GM19035 (cell line): Measurements from ENCODE around the gene TPT1.
A peak's percentile ranks its signal among the peaks of the same experiment; 100 is the strongest.
"Not testable (repeated sequence)": the region's sequence is repeated elsewhere in the genome, so short reads cannot be mapped to it uniquely, and the experiment has no call there.

Source experiments
- ATAC-seq: cut with Tn5 transposase; IDR thresholded peaks from one replicate; pipeline ENCODE4 v1.9.1; 2021; ENCODE audit not compliant: unreplicated experiment

The TPT1 gene

GRCh38 chr13:45368005-45368404 lies 27.0 kb upstream of the TPT1 start:
- no peak for ATAC-seq

DNA sequence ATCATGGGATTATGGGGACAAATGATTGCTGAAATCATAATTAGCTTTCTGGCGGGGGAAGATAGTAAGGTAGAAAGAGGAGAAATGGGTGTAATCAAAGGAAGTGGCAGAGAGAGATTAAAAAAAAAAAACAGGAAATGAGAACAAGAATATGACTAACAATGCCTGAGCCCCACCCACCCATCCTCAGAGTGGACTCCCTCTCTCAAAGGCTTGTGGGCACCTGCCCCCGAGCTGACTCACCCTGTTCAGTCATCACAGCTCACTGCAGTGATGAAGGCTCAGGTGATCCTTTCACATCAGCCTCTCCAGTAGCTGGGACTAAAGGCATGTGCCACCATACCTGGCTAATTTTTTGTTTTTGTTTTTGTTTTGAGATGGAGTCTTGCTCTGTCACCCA lies 26.4 kb upstream of the TPT1 start:
- ATAC-seq = peak; percentile 91

- ATAC-seq = no peak
Observed at GRCh38 chr13:45365558-45365885, 24.5 kb upstream of the TPT1 start.

DNA sequence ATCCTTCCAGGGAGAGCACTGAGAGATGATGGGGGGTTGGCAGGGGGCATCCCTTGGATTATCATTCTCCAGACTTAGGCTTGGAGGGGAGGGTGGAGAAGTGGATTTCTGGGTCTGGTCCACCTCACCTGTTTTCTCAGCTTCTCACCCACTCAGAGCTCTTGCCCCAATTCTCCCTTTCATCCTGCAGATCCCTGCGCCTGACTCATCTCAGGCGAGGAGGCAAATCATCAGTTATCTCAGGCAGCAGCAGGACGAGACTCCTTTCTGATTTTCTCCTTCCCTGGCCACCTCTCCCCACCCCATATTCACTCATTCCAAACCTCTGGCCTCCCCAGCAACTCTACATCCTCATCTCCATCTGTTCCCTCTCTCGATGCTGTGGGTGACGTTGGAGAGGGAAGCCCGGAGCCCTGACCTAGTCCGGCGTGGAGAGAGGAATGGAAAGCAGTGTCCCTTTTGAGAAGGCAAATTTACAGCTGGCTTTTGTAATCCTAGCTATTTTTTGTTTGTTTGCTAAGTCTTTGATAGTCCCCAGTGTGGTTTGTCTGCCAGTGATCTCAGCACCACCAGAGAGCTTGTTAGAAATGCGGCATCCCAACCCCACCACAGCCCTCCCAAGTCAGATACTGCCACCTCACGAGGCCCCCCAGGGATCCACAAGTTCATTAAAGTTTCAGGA lies 24.0 kb upstream of the TPT1 start:
- ATAC-seq = no peak

GRCh38 chr13:45362939-45363338 lies 22.0 kb upstream of the TPT1 start:
- ATAC-seq = no peak

- ATAC-seq = no peak
Observed at GRCh38 chr13:45361596-45362206, 20.7 kb upstream of the TPT1 start.

DNA sequence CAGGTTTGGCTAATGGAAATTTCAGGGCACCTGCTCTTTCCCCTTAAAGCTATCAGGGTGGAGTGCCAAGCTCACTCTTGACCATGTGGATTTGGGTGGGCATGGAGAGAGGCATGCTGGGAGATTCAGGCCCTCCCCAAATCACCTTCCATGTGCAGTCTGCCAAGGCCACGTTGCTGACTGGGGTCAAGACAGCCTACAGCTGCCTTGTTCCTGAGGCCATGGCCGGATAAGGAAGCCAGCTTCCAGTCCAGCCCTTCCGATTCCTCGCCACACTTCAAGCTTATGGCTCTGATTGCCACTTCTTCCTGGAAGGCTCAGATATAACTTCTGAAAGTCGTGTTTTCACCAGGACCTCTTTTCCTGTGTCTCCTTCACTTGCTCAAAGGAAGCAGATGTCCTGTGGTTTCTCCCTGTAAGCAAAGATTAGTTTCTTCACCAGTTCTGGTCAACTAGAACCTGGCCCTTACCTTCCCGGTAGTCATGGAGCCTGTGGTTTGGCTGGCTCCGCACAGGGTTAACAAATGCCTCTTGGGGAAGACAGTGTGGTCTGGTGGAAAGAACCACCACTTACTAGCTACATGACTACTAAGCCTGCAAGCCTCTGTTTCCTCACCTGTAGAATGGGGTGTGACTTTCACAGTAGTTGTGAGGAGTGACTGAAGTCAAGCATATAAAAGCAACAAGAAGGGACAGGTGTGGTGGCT lies 16.1 kb upstream of the TPT1 start:
- ATAC-seq = no peak

GRCh38 chr13:45353895-45354294 lies 12.9 kb upstream of the TPT1 start:
- no peak for ATAC-seq

DNA sequence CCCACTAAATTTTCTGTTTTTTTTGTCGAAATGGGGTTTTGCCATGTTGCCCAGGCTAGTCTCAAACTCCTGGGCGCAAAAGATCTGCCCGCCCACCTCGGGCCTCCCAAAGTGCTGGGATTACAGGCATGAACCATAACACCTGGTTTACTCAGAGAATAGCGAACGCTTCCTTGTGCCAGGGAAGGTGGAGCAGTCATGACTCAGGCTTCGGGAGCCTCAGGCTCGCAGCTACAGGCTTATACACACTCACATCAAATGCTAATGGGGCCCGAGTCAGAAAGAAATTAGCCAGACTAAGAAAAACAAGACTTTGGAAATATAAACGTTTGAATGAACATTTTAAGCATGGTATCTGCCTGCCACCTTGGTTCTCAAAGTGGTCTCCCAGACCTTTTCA lies 11.0 kb upstream of the TPT1 start:
- no peak for ATAC-seq

GRCh38 chr13:45350152-45350551 lies 9.2 kb upstream of the TPT1 start:
- no peak for ATAC-seq

DNA sequence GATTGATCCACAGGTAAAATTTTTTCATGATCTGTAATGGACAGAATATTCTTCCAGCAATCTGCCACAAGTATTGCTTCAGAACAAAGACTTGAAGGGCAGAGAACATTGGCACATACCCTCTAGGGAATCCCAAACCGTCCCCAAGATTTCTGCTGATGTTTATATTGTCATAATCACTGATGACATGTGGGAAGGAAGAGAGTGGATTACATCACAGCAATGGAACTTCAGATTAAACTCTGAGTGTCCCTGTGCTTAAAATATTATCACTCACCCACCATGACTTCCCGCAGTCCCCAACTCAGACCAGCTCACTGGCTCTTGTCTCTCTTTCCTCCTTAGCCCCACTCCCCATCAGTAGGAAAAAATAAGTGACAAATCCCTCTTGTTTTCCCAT lies 8.5 kb upstream of the TPT1 start:
- ATAC-seq = no peak

GRCh38 chr13:45344064-45344463 lies 3.1 kb upstream of the TPT1 start:
- ATAC-seq = not testable (repeated sequence)

DNA sequence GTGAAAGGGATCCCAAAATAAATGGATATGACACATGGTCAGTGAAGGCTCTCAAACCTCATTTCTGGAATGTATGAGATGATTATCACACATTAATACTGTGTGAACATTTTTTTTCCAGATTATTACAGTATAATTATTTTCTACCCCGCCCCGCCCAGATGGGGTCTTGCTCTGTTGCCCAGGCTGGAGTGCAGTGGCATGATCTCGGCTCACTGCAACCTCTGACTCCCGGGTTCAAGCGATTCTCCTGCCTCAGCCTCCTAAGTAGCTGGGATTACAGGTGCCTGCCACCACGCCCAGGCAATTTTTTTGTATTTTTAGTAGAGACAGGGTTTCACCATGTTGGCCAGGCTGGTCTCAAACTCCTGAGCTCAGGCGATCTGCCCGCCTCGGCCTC lies 2.1 kb upstream of the TPT1 start:
- not testable (repeated sequence) for ATAC-seq

GRCh38 chr13:45342668-45343067 lies 1.7 kb upstream of the TPT1 start:
- not testable (repeated sequence) for ATAC-seq

GRCh38 chr13:45341799-45342500 lies 967 bp upstream of the TPT1 start:
- no peak for ATAC-seq

GRCh38 chr13:45340422-45341033 lies 455 bp downstream of the TPT1 start:
- peak; percentile 41 for ATAC-seq

DNA sequence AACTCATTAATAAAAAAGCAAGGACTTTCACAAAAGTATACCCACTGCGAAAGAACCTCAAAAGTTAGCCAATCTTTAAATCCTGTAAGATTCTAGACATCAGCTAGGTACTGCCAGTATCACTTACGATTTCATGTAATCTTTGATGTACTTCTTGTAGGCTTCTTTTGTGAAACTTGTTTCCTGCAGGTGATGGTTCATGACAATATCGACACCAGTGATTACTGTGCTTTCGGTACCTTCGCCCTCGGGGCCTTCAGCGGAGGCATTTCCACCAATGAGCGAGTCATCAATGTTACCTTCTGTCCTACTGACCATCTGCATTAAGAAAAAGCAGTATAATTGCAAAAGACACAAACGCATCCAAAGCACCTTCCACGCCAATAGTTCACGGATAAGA lies 1.1 kb downstream of the TPT1 start:
- no peak for ATAC-seq

DNA sequence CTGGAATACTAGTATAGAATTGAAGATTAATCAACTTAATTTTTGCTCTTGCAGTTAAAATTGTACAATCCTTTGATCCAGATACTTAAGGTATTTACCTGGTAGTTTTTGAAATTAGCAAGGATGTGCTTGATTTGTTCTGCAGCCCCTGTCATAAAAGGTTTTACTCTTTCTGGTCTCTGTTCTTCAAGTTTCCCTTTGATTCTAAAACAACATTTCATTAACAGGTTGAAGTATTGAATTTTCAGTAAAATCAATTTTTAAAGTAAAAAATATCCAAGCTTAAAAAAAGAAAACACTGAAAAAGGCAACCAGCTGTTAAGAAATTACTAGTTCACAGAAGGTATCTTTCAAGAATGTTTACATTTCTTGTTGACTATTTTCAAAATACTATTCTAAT lies 1.6 kb downstream of the TPT1 start:
- no peak for ATAC-seq

GRCh38 chr13:45337803-45338202 lies 3.2 kb downstream of the TPT1 start:
- no peak for ATAC-seq

DNA sequence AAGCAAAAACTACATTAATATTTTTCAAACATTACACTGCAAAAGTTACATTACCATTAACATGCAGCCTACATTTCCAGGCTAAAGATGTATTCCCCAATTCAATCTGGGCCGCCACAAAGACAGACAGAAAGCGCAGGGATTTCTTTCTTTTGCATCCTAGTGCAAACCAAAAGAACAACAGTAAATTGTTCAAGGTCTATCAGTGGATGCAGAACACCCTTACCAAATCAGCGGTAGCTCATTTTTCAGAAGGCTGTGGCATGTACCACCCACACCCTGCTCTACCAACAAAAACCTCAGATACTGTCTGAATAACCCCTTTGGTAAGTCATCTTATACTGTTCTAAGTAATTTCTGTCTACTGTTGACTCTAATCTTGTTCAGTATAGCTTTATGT lies 3.6 kb downstream of the TPT1 start:
- ATAC-seq = no peak

DNA sequence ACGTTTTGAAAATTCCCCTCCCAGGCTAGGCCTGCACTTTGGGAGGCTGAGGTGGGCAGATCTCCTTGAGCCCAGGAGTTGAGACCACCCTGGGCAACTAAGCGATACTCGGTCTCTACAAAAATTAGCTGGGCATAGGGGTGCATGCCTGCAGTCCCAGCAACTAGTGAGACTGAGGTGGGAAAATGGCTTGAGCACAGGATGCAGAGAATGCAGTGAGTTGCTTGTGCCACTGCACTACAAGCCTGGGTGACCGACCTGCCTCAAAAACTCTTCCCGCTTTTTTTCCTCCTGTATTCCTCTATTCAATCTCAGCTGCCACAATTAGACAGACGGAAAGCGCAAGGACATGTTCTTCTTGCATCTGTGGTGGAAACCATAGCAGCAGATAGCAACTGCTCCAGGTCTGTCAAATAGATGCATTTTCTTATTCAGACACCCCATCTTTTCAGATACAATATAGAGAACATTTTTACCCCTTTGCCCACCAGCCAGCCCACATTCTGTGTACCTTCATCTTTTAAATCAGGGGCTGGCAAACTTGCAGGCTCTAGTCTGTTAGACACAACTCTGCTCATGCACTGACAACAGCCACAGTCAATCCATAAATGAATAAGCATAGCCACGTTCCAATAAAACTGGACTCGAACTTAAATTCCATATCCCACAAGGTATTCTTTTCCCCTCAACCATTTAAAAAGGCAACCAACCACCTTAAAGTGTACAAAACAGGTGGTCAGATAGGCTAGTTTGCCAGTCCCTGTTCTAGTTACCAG lies 4.8 kb downstream of the TPT1 start:
- ATAC-seq = no peak
